Measurements from ENCODE around the gene BANP.

DNA sequence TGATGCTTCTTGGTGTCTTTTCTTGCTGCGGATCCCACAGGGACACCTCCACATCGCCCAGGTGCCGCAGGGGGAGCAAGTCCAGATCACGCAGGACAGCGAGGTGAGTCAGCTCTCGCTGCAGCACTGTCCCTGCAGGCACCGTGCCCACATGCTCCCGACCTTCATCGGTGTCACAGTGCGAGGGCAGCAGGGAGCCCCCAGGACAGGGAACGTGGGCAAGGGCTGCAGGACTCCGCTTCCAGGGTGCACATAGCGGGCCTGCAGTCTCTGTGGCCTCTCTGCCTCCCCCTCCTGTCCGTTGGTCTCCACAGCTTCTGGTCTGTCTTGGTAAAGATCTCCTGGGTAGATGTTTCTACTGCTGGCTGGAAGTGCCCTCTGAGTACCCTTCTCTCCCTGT lies 84.1 kb downstream of the BANP start:
- no peak for TF ChIP-seq BHLHE40 (IDR thresholded peaks at IDR 0.05; ENCODE audit: borderline replicate concordance)
- no peak for TF ChIP-seq SP1 (IDR thresholded peaks at IDR 0.05)
- no peak for TF ChIP-seq FOXK2 (IDR thresholded peaks at IDR 0.05)
- no peak for TF ChIP-seq ZNF384 (IDR thresholded peaks at IDR 0.05)
- no peak for TF ChIP-seq TARDBP (IDR thresholded peaks at IDR 0.05)
- no peak for TF ChIP-seq NFRKB (IDR thresholded peaks at IDR 0.05)
- no peak for TF ChIP-seq FOXA1 (IDR thresholded peaks at IDR 0.05)
- no peak for TF ChIP-seq FOXM1 (IDR thresholded peaks at IDR 0.05; ENCODE audit: borderline replicate concordance)
- no peak for TF ChIP-seq SUZ12 (IDR thresholded peaks at IDR 0.05)

Measured in HEK293T (cell line).